K562 (cell line): Measurements from ENCODE around the gene CGNL1. TPM values are rescaled to one million over a fixed set of nuclear protein-coding genes. Genes with fewer than 3 reads are reported as not detected.

Experiments used
- ATAC-seq: fragments of 200-7000 bp; cut with Tn5 transposase; 3 replicates; pipeline ENCODE4 v1.9.1; 2020; ENCODE audit warnings: moderate library complexity
- BruUV-seq: library from RNA; stranded (reverse); fragments of 400-500 nt; replicated peaks from 2 replicates; lab custom pipeline; 2021; lab: Mats Ljungman, UMichigan
- CTCF ChIA-PET: fragments of 300-600 bp; formaldehyde crosslinking; extraction: SDS; loops from one replicate; lab custom pipeline; 2021; ENCODE audit warnings: low intra/inter-chr PET ratio; lab: Yijun Ruan, JAX
- POLR2A ChIA-PET: fragments of 300-600, 350-650 bp; sonication (Branson Sonifier 250); formaldehyde crosslinking; extraction: SDS; loops from one replicate; lab custom pipeline; 2021; ENCODE audit warnings: antibody characterized with exemption, inconsistent platforms; lab: Yijun Ruan, JAX
- DNase-seq, 4 experiments: peaks; one replicate each; pipeline versions ENCODE4 v3.0.0 to v3.0.0-alpha.2; 2011 to 2018; ENCODE audit warnings: low spot score in 3 of 4, mixed read lengths in 3 of 4; ENCODE audit errors: extremely low read depth in 1 of 4
- FAIRE-seq: peaks from 2 replicates; lab custom pipeline; 2011; peaks lifted over from hg19 to GRCh38; lab: Jason Lieb, UNC
- H2AFZ ChIP-seq: 2 replicates; pipeline ENCODE4 v1.6.0; 2011; ENCODE audit warnings: low read depth, low read length, control low read depth, inconsistent platforms
- H3K27ac ChIP-seq: fragments of 200-600 bp; 3 replicates; pipeline ENCODE4 v1.8.0; 2011; ENCODE audit warnings: low read depth, mild to moderate bottlenecking, control low read depth, inconsistent platforms, low read length, moderate library complexity, mixed read lengths; ENCODE audit errors: extremely low read depth
- H3K27me3 ChIP-seq, 2 experiments: fragments of 300-600 bp in 1 of 2; 2 replicates in 1 of 2; 3 replicates in 1 of 2; pipeline versions ENCODE4 v1.6.0 to v1.8.0; 2011; ENCODE audit warnings: inconsistent platforms in 2 of 2, low read length in 2 of 2, mild to moderate bottlenecking in 1 of 2, mixed read lengths in 1 of 2, moderate library complexity in 1 of 2; ENCODE audit not compliant: control insufficient read depth in 2 of 2, insufficient read depth in 2 of 2
- H3K36me3 ChIP-seq: fragments of 300-600 bp; 3 replicates; pipeline ENCODE4 v1.8.0; 2011; ENCODE audit warnings: mild to moderate bottlenecking, low read length, inconsistent platforms; ENCODE audit not compliant: control insufficient read depth, insufficient read depth
- H3K4me1 ChIP-seq, 2 experiments: fragments of 200-600 bp in 1 of 2; replicated peaks in 1 of 2; 2 replicates in 1 of 2; 3 replicates in 1 of 2; pipeline versions ENCODE4 v1.5.1 to v1.8.0; 2011; ENCODE audit warnings: inconsistent platforms in 2 of 2, low read length in 2 of 2, mild to moderate bottlenecking in 1 of 2, mixed read lengths in 1 of 2, moderate library complexity in 1 of 2; ENCODE audit not compliant: control insufficient read depth in 2 of 2, insufficient read depth in 2 of 2
- H3K4me2 ChIP-seq: 2 replicates; pipeline ENCODE4 v1.6.1; 2011; ENCODE audit warnings: low read length, control low read depth, inconsistent platforms, mixed read lengths; ENCODE audit not compliant: insufficient read depth
- H3K4me3 ChIP-seq: fragments of 200-600 bp; sonication (generic), shearing (Covaris generic); 2 replicates; pipeline ENCODE4 v1.5.1; 2016; ENCODE audit warnings: control low read depth, inconsistent platforms
- H3K79me2 ChIP-seq: fragments of 200-600 bp; 3 replicates; pipeline ENCODE4 v1.8.0; 2011; ENCODE audit warnings: low read length, inconsistent platforms; ENCODE audit not compliant: control insufficient read depth, insufficient read depth
- H3K9ac ChIP-seq, 2 experiments: 2 replicates each; pipeline versions ENCODE4 v1.6.0 to v1.6.1; 2011; ENCODE audit warnings: low read depth in 2 of 2, low read length in 2 of 2, control low read depth in 1 of 2, inconsistent platforms in 1 of 2, mild to moderate bottlenecking in 1 of 2, mixed read lengths in 1 of 2; ENCODE audit not compliant: insufficient read depth in 1 of 2
- H3K9me1 ChIP-seq: one replicate; pipeline ENCODE4 v1.6.0; 2011; ENCODE audit warnings: inconsistent platforms, mild to moderate bottlenecking, low read length, moderate library complexity; ENCODE audit not compliant: control insufficient read depth, insufficient read depth
- H3K9me3 ChIP-seq: replicated peaks from 2 replicates; pipeline ENCODE4 v1.5.1; 2011; ENCODE audit warnings: low read depth, low read length, inconsistent platforms; ENCODE audit not compliant: control insufficient read depth, insufficient read depth
- H4K20me1 ChIP-seq: replicated peaks from 2 replicates; pipeline ENCODE4 v1.6.1; 2011; ENCODE audit warnings: low read length, inconsistent platforms, mixed read lengths; ENCODE audit not compliant: control insufficient read depth, insufficient read depth
- FOSL1 ChIP-seq: fragments of 200-800 bp; sonication (Bioruptor generic); conservative IDR thresholded peaks from 2 replicates; pipeline ENCODE4 v1.6.1; 2016; ENCODE audit warnings: missing genetic modification characterization, missing compliant biosample characterization
- RBBP5 ChIP-seq: fragments of 200-600 bp; sonication (generic); IDR thresholded peaks from 2 replicates; pipeline ENCODE4 v1.6.1; 2012; ENCODE audit warnings: borderline replicate concordance, mild to moderate bottlenecking, low read length, control low read depth, inconsistent platforms; ENCODE audit not compliant: insufficient read depth, poor library complexity, severe bottlenecking
- RBM39 ChIP-seq: fragments of 200-400 bp; formaldehyde crosslinking; optimal IDR thresholded peaks from 2 replicates; pipeline ENCODE3; 2018; ENCODE audit warnings: low read depth, low read length
- TRIM24 ChIP-seq, 2 experiments: fragments of 450-650 bp; IDR thresholded peaks; 2 replicates each; pipeline ENCODE4 v1.6.1; 2016
- WGBS: fragments of 100-300 bp; shearing (Covaris generic); methylation state at CpG from one replicate; pipeline ENCODE4 v1.1.6; 2016; ENCODE audit warnings: low coverage, mixed read lengths; ENCODE audit not compliant: insufficient coverage; ENCODE audit errors: missing lambda C conversion rate; 5-methylcytosine and 5-hydroxymethylcytosine counted together
- in situ Hi-C: fragments of 300-500 bp; cut with MboI; formaldehyde crosslinking; loops from 4 replicates; pipeline ENCODE4 v1.15.0; 2018; ENCODE audit warnings: inconsistent platforms, mixed read lengths
- intact Hi-C: fragments of 100-400 bp; cut with micrococcal nuclease; formaldehyde crosslinking; loops from 2 replicates; pipeline ENCODE4 v1.14.2; 2022
- polyA plus RNA-seq, 8 experiments: library from polyadenylated mRNA; depleted of rRNA in 4 of 8; stranded (reverse) in 5 of 8; unstranded in 3 of 8; fragments of >200 nt; fragmentation: Nextera tagmentation in 2 of 8; fragmentation: Illumina TruSeq in 1 of 8; extraction: Ambion mirVana in 2 of 8; extraction: Trizol in 1 of 8; gene quantifications; 2 replicates each; pipeline versions ENCODE4 v1.2.1 to v1.2.3, GENCODE V29; 2011 to 2014; ENCODE audit warnings: inconsistent platforms in 1 of 8, missing spikeins in 1 of 8
- total RNA-seq, 7 experiments: library from RNA; depleted of rRNA in 6 of 7; stranded (reverse); fragments of >200 nt in 6 of 7; fragmentation: Illumina TruSeq in 2 of 7; extraction: Trizol in 2 of 7; gene quantifications; 2 replicates each; pipeline versions ENCODE4 v1.2.1 to v1.2.3, GENCODE V29; 2011 to 2021; ENCODE audit warnings: low replicate concordance in 1 of 7

Gene CGNL1
- total and polyA plus RNA-seq, 9 of the 15 experiments (the other 6 are each of a cell fraction or from before 2014, with no cell fraction given), result 0.01 to 0.07 TPM; not detected in 7

DNA sequence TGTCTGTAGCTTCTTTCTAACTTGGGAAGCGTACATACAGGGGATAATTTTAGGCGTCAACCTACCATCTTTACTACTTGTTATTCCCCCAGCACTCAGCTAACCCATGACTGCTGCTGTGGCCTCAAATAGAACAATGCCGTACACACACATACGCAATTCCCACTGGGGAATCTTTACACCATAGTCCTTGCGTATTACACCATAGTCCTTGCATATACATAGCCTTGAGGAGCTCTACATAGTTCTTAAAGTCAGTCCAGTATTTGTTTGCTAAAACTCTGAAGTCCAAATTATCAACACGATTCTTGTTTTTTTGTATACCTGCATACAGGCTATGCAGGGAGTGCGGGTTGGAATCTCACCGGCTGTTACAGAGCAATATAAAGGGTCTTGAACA, 67.2 kb downstream of the CGNL1 start:
- Histone ChIP-seq H3K79me2 (no peaks in the 10 kb centered on the region), H3K9me1 (no peaks in the 10 kb centered on the region), H4K20me1 (no peaks in the 10 kb centered on the region), H3K9ac (no peak overlapping the region), H3K4me3 (no peak overlapping the region), H3K9me3 (no peaks in the 10 kb centered on the region), H3K27me3 (peaks cover 17 to 27% of the 10 kb centered on the region in 2 experiments), H3K4me1 (peaks cover 0 to 4% of the 10 kb centered on the region in 2 experiments; a peak in 1 of 5 replicates), H2AFZ (no peak overlapping the region), H3K27ac (no peak overlapping the region), H3K36me3 (no peaks in the 10 kb centered on the region), H3K4me2 (no peak overlapping the region)
- ATAC-seq (no peak), FAIRE-seq (no peak), DNase-seq (no peak)
- intact Hi-C loops, result no loop called here
- 0% methylated on average over 8 of the region's 8 CpGs for WGBS
- TF ChIP-seq RBBP5 (no peak), TRIM24 (IDR thresholded peaks at IDR 0.05) (no peak)
- ChIA-PET POLR2A (no interaction called here), CTCF (no interaction called here)
- no TSS peak for BruUV-seq
- in situ Hi-C loops, result no loop called here

DNA sequence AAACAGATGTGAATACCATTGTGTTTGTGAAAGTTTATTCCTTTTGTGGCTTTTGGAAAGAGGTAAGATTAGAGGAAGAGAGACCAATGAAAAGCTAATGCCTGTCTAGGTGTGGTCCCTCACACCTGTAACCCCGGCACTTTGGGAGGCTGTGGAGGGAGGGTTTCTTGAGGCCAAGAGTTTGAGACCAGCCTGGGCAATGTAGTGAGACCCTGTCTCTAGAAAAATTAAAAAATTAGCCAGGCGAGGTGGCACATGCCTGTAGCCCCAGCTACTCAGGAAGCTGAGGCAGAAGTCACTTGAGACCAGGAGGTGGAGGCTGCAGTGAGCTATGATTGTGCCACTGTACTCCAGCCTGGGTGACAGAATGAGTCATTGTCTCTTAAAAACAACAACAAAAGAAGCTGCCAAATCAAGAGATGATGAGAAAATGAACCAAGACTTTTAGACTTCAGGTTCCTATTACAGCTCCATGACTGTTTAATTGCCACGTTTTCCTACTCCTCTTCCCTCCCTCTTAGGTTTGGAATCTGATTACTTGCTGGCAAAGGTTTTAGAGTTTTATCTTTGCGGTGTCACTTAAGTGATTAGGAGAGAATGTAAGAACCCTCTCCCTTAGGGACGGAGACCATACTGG, 68.7 kb downstream of the CGNL1 start:
- H3K4me2 ChIP-seq, result no peak overlapping the region
- no peaks in the 10 kb centered on the region for H3K9me1 ChIP-seq
- BruUV-seq, result no TSS peak
- H3K4me3 ChIP-seq, result no peak overlapping the region
- no peak for DNase-seq
- no peak overlapping the region for H2AFZ ChIP-seq
- WGBS, result 6% methylated on average over 5 of the region's 5 CpGs
- intact Hi-C loops, result no loop called here
- H3K79me2 ChIP-seq, result no peaks in the 10 kb centered on the region
- in situ Hi-C loops, result no loop called here
- no peak for FAIRE-seq
- no peak overlapping the region for H3K9ac ChIP-seq
- TF ChIP-seq FOSL1 (tag) (0 out of 2 replicates have a peak, but pooled peaks have one; percentile 20), RBM39 (no peak)
- TF ChIP-seq, all 486 proteins: peak for 1
- no peak overlapping the region for H3K27ac ChIP-seq
- peaks cover 4 to 15% of the 10 kb centered on the region in 2 experiments for H3K27me3 ChIP-seq
- ATAC-seq, result no peak
- POLR2A ChIA-PET, result no interaction called here
- CTCF ChIA-PET, result no interaction called here
- H3K36me3 ChIP-seq, result no peaks in the 10 kb centered on the region
- H3K9me3 ChIP-seq, result no peaks in the 10 kb centered on the region
- H3K4me1 ChIP-seq, result no peaks in the 10 kb centered on the region
- no peaks in the 10 kb centered on the region for H4K20me1 ChIP-seq
